Measurements from ENCODE around the gene SCUBE3. TPM values are rescaled to one million over a fixed set of nuclear protein-coding genes. Genes with fewer than 3 reads are reported as not detected.

Gene SCUBE3
- total RNA-seq, 2 experiments from 2014 or later: 0.02 TPM; not detected in 1

DNA sequence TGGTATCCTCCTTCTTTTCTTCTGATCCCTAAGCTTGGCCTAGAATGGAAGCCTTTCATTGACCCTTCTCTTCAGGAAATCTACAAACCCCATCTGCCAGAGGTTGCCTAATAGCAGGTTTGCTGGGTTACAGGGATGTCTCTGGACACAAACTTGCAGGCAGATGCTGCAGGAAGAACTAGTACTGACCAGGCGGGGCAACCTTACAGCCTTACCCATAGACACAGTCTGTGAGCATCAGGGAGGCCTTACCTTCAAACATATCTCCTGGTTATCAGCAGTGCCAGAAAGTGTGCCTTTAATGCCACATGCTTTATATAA is 2.6 kb downstream of the SCUBE3 start:
- H3K9me3 Mint-ChIP-seq: no peaks in the 10 kb centered on the region
- H3K4me3 Mint-ChIP-seq: no peak overlapping the region
- no peak overlapping the region for H3K27ac Mint-ChIP-seq
- peaks cover 5% of the 10 kb centered on the region for H3K4me1 Mint-ChIP-seq (ENCODE audit: low read depth)
- ChIA-PET CTCF (interaction anchor here (0.9 to 3.6 kb wide), 3 partner anchors 11 to 25 kb away, joined by 3 to 20 read pairs (median 7); no protein-coding TSS in a partner anchor), POLR2A (interaction anchor here (1.2 kb wide), 1 partner anchor 67 kb away, joined by 3 read pairs; no protein-coding TSS in a partner anchor)
- no peaks in the 10 kb centered on the region for H3K36me3 Mint-ChIP-seq
- intact Hi-C loops (cut with micrococcal nuclease): no loop called here
- peaks cover 61% of the 10 kb centered on the region for H3K27me3 Mint-ChIP-seq
- DNase-seq: no peak

GRCh38 chr6:35216851-35217811 is 3.4 kb downstream of the SCUBE3 start:
- peaks cover 5% of the 10 kb centered on the region for H3K4me1 Mint-ChIP-seq (ENCODE audit: low read depth)
- ChIA-PET POLR2A (interaction anchor here (1.1 kb wide), 1 partner anchor 10 kb away, joined by 3 read pairs; no protein-coding TSS in a partner anchor), CTCF (interaction anchor here (2.0 to 3.6 kb wide), 2 partner anchors 12 to 24 kb away, joined by 7 to 20 read pairs; no protein-coding TSS in a partner anchor)
- no peaks in the 10 kb centered on the region for H3K9me3 Mint-ChIP-seq
- H3K27me3 Mint-ChIP-seq: peaks cover 55% of the 10 kb centered on the region
- H3K4me3 Mint-ChIP-seq: no peak overlapping the region
- DNase-seq: no peak
- intact Hi-C loops (cut with micrococcal nuclease): no loop called here
- H3K27ac Mint-ChIP-seq: no peak overlapping the region
- H3K36me3 Mint-ChIP-seq: no peaks in the 10 kb centered on the region

DNA sequence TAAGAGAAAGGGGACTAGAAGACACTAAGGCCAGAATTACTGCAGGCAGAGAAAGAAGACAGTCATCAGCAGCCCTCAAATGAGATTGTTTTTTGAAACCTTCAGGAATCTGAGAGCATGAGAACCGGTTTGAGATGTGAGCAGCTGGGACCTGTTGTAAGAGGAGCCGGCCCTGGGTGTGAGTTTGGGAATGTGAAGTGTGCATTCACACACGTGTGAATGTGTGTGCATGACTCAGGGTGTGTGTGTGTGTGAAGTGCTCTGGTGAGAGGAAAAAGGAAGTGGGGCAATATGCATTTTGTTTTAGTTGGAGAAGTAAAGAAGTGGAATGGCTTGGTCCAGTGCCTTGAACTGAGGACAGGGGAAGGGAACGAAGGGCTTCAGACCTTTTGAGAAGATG is 4.3 kb downstream of the SCUBE3 start:
- peaks cover 46% of the 10 kb centered on the region for H3K27me3 Mint-ChIP-seq
- H3K36me3 Mint-ChIP-seq: no peaks in the 10 kb centered on the region
- ChIA-PET POLR2A (interaction anchor here (1.1 kb wide), 1 partner anchor 11 kb away, joined by 3 read pairs; no protein-coding TSS in a partner anchor), CTCF (interaction anchor here (0.8 kb wide), 1 partner anchor 12 kb away, joined by 4 read pairs; no protein-coding TSS in a partner anchor)
- no peak overlapping the region for H3K4me3 Mint-ChIP-seq
- H3K9me3 Mint-ChIP-seq: no peaks in the 10 kb centered on the region
- peaks cover 4% of the 10 kb centered on the region for H3K4me1 Mint-ChIP-seq (ENCODE audit: low read depth)
- intact Hi-C loops (cut with micrococcal nuclease): no loop called here
- H3K27ac Mint-ChIP-seq: no peak overlapping the region
- DNase-seq: no peak

DNA sequence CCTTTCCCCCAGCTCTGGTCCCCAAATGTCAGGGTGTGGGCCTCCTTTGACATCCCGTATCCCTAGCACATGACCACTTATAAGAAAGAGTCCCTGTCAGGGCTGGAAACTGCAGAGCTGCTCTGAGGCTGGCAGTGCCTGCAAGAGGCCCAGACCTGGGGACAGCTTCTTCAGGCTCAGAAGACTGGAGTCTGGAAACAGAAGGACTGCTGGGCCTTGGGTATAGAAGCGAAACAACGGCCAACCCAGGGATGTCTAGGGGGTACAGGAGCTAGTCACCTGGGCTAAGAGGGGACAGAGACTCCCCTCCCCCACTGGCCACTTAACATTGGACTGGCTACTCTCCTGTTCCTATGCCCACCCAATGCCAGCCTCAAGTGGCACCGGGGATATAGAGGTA is 4.7 kb downstream of the SCUBE3 start:
- Mint-ChIP-seq H3K9me3 (no peaks in the 10 kb centered on the region), H3K4me1 (ENCODE audit: low read depth) (no peaks in the 10 kb centered on the region), H3K36me3 (no peaks in the 10 kb centered on the region), H3K27ac (no peak overlapping the region), H3K27me3 (peaks cover 42% of the 10 kb centered on the region), H3K4me3 (no peak overlapping the region)
- POLR2A ChIA-PET: interaction anchor here (1.1 kb wide), 1 partner anchor 11 kb away, joined by 3 read pairs; no protein-coding TSS in a partner anchor
- DNase-seq: no peak
- intact Hi-C loops (cut with micrococcal nuclease): no loop called here
- CTCF ChIA-PET: interaction anchor here (0.8 to 1.7 kb wide), 2 partner anchors 12 to 79 kb away, joined by 4 to 7 read pairs; no protein-coding TSS in a partner anchor

DNA sequence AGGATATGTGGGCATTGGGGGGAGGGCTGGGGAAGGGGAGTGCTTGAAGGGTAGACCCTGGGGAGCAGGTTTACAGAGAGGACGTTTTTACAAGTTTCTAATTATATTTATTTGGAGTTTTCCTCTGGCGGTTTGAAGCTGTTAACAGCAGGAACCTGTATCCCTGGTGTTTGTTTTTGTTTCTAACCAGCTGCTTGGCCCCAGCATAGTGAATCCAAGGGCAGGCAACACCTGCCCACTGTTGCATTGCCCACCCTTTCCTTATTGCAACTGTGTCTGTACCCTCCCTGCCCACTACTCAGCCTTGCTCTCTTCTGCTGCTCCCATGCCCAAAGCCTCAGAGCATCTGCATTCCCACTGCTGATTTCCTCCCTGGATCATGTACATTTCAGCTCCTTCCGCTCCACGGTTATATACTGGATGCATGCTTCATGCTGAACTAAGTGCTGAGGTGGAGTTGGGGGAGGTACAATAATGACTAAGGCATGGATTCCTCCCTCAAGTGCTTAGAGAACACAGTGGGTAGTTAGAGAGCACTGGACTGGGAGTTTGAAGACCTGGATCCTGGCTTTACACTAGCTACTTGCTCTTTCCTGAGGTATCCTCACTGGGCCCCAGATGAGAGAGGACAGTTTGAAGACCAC is 6.0 kb downstream of the SCUBE3 start:
- no peak for DNase-seq
- ChIA-PET CTCF (interaction anchor here (1.7 to 2.5 kb wide), 3 partner anchors 14 to 80 kb away, joined by 7 to 8 read pairs (median 7); no protein-coding TSS in a partner anchor), POLR2A (no interaction called here)
- no peaks in the 10 kb centered on the region for H3K4me1 Mint-ChIP-seq (ENCODE audit: low read depth)
- no peaks in the 10 kb centered on the region for H3K36me3 Mint-ChIP-seq
- no peak overlapping the region for H3K27ac Mint-ChIP-seq
- intact Hi-C loops (cut with micrococcal nuclease): no loop called here
- no peaks in the 10 kb centered on the region for H3K9me3 Mint-ChIP-seq
- H3K4me3 Mint-ChIP-seq: no peak overlapping the region
- H3K27me3 Mint-ChIP-seq: peaks cover 39% of the 10 kb centered on the region

DNA sequence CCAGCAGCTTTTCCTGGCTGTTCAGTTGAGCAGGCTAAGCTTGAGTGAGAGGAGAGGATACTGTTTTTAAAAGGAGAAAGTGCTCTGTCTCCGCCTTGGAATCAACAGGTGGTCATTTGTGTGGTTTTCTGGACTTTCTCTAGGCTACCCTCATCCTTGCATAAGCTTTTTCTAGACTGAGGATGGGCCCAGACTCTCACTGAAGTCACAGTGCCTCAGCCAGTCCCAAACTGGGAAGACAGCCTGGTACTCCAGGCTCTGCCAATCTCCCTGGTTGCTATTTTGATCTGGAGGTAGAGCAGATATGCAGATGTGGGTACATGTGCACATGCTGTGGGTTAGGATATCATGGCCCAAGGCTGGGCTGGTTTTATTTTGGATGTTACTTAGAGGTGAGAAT is 7.0 kb downstream of the SCUBE3 start:
- Mint-ChIP-seq H3K4me1 (ENCODE audit: low read depth) (no peaks in the 10 kb centered on the region), H3K36me3 (no peaks in the 10 kb centered on the region), H3K4me3 (no peak overlapping the region), H3K9me3 (no peaks in the 10 kb centered on the region), H3K27me3 (peaks cover 31% of the 10 kb centered on the region), H3K27ac (no peak overlapping the region)
- POLR2A ChIA-PET: no interaction called here
- DNase-seq: no peak
- CTCF ChIA-PET: interaction anchor here (1.7 to 2.5 kb wide), 2 partner anchors 15 to 20 kb away, joined by 7 to 8 read pairs; no protein-coding TSS in a partner anchor
- intact Hi-C loops (cut with micrococcal nuclease): no loop called here

- Mint-ChIP-seq H3K4me1 (ENCODE audit: low read depth) (no peaks in the 10 kb centered on the region), H3K4me3 (no peak overlapping the region), H3K36me3 (no peaks in the 10 kb centered on the region), H3K27ac (no peak overlapping the region), H3K9me3 (no peaks in the 10 kb centered on the region), H3K27me3 (peaks cover 8% of the 10 kb centered on the region)
- CTCF ChIA-PET: interaction anchor here (1.1 to 2.7 kb wide), 3 partner anchors 11 to 83 kb away, joined by 3 to 9 read pairs (median 3); no protein-coding TSS in a partner anchor
- no peak for DNase-seq
- POLR2A ChIA-PET: no interaction called here
- intact Hi-C loops (cut with micrococcal nuclease): no loop called here
Measured at GRCh38 chr6:35223396-35223795, 9.6 kb downstream of the SCUBE3 start.

- DNase-seq: no peak
- Mint-ChIP-seq H3K4me3 (no peak overlapping the region), H3K27me3 (peaks cover 2% of the 10 kb centered on the region), H3K27ac (no peak overlapping the region), H3K4me1 (ENCODE audit: low read depth) (no peaks in the 10 kb centered on the region), H3K36me3 (no peaks in the 10 kb centered on the region), H3K9me3 (no peaks in the 10 kb centered on the region)
- intact Hi-C loops (cut with micrococcal nuclease): no loop called here
- ChIA-PET CTCF (interaction anchor here (1.3 kb wide), 1 partner anchor 17 kb away, joined by 3 read pairs; no protein-coding TSS in a partner anchor), POLR2A (no interaction called here)
Measured at GRCh38 chr6:35224720-35225119, 11.0 kb downstream of the SCUBE3 start.

- POLR2A ChIA-PET: no interaction called here
- H3K36me3 Mint-ChIP-seq: no peaks in the 10 kb centered on the region
- H3K4me3 Mint-ChIP-seq: no peak overlapping the region
- H3K4me1 Mint-ChIP-seq (ENCODE audit: low read depth): no peaks in the 10 kb centered on the region
- no peak overlapping the region for H3K27ac Mint-ChIP-seq
- no peaks in the 10 kb centered on the region for H3K9me3 Mint-ChIP-seq
- intact Hi-C loops (cut with micrococcal nuclease): no loop called here
- no peaks in the 10 kb centered on the region for H3K27me3 Mint-ChIP-seq
- CTCF ChIA-PET: interaction anchor here (4.0 kb wide), 1 partner anchor 12 kb away, joined by 28 read pairs; no protein-coding TSS in a partner anchor
- no peak for DNase-seq
Measured at GRCh38 chr6:35228481-35228880, 14.7 kb downstream of the SCUBE3 start.

DNA sequence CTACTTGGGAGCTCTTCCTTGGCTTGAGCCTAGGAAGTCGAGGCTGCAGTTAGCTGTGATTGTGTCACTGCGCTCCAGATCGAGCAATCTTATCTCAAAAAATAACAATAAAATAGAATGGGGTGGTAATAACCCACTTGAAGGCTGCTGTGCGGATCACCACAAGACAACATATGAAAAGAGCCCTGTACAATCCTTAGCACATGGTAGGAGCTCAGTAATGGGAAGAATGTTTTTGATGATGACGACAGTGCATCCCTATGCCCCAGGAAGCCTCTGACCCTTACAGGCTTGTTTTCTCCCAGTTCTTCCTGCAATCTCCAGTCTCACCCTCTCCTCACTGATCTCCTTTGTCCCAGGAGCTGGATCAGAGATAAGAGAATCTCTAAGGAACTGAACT is 15.5 kb downstream of the SCUBE3 start:
- Mint-ChIP-seq H3K27ac (no peak overlapping the region), H3K4me3 (no peak overlapping the region), H3K4me1 (ENCODE audit: low read depth) (no peaks in the 10 kb centered on the region), H3K27me3 (no peaks in the 10 kb centered on the region), H3K9me3 (no peaks in the 10 kb centered on the region), H3K36me3 (no peaks in the 10 kb centered on the region)
- no peak for DNase-seq
- ChIA-PET CTCF (interaction anchor here (0.6 to 4.0 kb wide), 3 partner anchors 11 to 1622 kb away, joined by 3 to 28 read pairs (median 4); no protein-coding TSS in a partner anchor), POLR2A (no interaction called here)
- intact Hi-C loops (cut with micrococcal nuclease): no loop called here

GRCh38 chr6:35230498-35230897 is 16.7 kb downstream of the SCUBE3 start:
- Mint-ChIP-seq H3K27ac (no peak overlapping the region), H3K27me3 (no peaks in the 10 kb centered on the region)

GRCh38 chr6:35230950-35231349 is 17.2 kb downstream of the SCUBE3 start:
- H3K36me3 Mint-ChIP-seq: no peaks in the 10 kb centered on the region
- POLR2A ChIA-PET: no interaction called here
- H3K9me3 Mint-ChIP-seq: no peaks in the 10 kb centered on the region
- H3K4me3 Mint-ChIP-seq: no peak overlapping the region
- no peak overlapping the region for H3K27ac Mint-ChIP-seq
- no peak for DNase-seq
- no peaks in the 10 kb centered on the region for H3K4me1 Mint-ChIP-seq (ENCODE audit: low read depth)
- intact Hi-C loops (cut with micrococcal nuclease): no loop called here
- no peaks in the 10 kb centered on the region for H3K27me3 Mint-ChIP-seq
- CTCF ChIA-PET: interaction anchor here (2.9 to 4.0 kb wide), 2 partner anchors 9 to 26 kb away, joined by 14 to 28 read pairs; no protein-coding TSS in a partner anchor

More at GRCh38 chr6:35230498-35230897, 16.7 kb downstream of the SCUBE3 start:
- CTCF ChIA-PET: interaction anchor here (1.3 to 4.0 kb wide), 3 partner anchors 10 to 90 kb away, joined by 4 to 28 read pairs (median 14); no protein-coding TSS in a partner anchor
- intact Hi-C loops (cut with micrococcal nuclease): no loop called here
- no peaks in the 10 kb centered on the region for H3K36me3 Mint-ChIP-seq
- POLR2A ChIA-PET: no interaction called here
- no peak for DNase-seq
- no peaks in the 10 kb centered on the region for H3K9me3 Mint-ChIP-seq
- no peak overlapping the region for H3K4me3 Mint-ChIP-seq
- H3K4me1 Mint-ChIP-seq (ENCODE audit: low read depth): no peaks in the 10 kb centered on the region
